ENCODE data around the gene SLC35B3.

GRCh38 chr6:8415913-8416312 lies 19.4 kb downstream of the SLC35B3 start:
- no peak for TF ChIP-seq CTCF (IDR thresholded peaks at IDR 0.05; ENCODE audit: low read length)
- no peak for TF ChIP-seq EZH2 (IDR thresholded peaks at IDR 0.05; ENCODE audit: borderline replicate concordance, low read length)

Data from OCI-LY1 (cell line).